Neural progenitor cell (in vitro differentiated cells): ENCODE data around the gene LINC01488. TPM values are rescaled to one million over a fixed set of nuclear protein-coding genes. Genes with fewer than 3 reads are reported as not detected.

ENCODE experiments used
- DNase-seq: peaks from one replicate; pipeline ENCODE4 v3.0.0-alpha.2; 2016; ENCODE audit warnings: low spot score
- H2AFZ ChIP-seq: fragments of 200-600 bp; sonication (generic); replicated peaks from 2 replicates; pipeline ENCODE4 v1.6.1; 2016; ENCODE audit warnings: antibody characterized with exemption
- H3F3A ChIP-seq: fragments of 200-600 bp; sonication (generic); 2 replicates; pipeline ENCODE4 v1.6.1; 2016; ENCODE audit warnings: antibody characterized with exemption, low read depth
- H3K27ac ChIP-seq: fragments of 200-600 bp; sonication (generic); 2 replicates; pipeline ENCODE4 v1.5.1; 2016; ENCODE audit warnings: mild to moderate bottlenecking
- H3K27me3 ChIP-seq: fragments of 200-600 bp; sonication (generic); 2 replicates; pipeline ENCODE4 v1.6.1; 2016; ENCODE audit warnings: mild to moderate bottlenecking, moderate library complexity
- H3K36me3 ChIP-seq: fragments of 200-600 bp; sonication (generic); 2 replicates; pipeline ENCODE4 v1.5.1; 2016
- H3K4me1 ChIP-seq: fragments of 200-600 bp; sonication (generic); 2 replicates; pipeline ENCODE4 v1.6.1; 2016; ENCODE audit warnings: mixed run types
- H3K4me2 ChIP-seq: fragments of 200-600 bp; sonication (generic); 2 replicates; pipeline ENCODE4 v1.6.1; 2016
- H3K4me3 ChIP-seq: fragments of 200-600 bp; sonication (generic); 2 replicates; pipeline ENCODE4 v1.5.1; 2016
- H3K79me2 ChIP-seq: fragments of 200-600 bp; sonication (generic); 2 replicates; pipeline ENCODE4 v1.6.1; 2016; ENCODE audit warnings: low read depth
- H3K9ac ChIP-seq: fragments of 200-600 bp; sonication (generic); 2 replicates; pipeline ENCODE4 v1.6.1; 2016
- H3K9me3 ChIP-seq: fragments of 200-600 bp; sonication (generic); 2 replicates; pipeline ENCODE4 v1.5.1; 2016; ENCODE audit warnings: low read depth
- H4K20me1 ChIP-seq: fragments of 200-600 bp; sonication (generic); 2 replicates; pipeline ENCODE4 v1.6.1; 2016; ENCODE audit warnings: low read depth
- H3K27ac Mint-ChIP-seq: 3 replicates; pipeline ENCODE4 v1.8.0; 2021; ENCODE audit warnings: mixed read lengths
- H3K27me3 Mint-ChIP-seq: 2 replicates; pipeline ENCODE4 v1.8.0; 2022; ENCODE audit warnings: low read depth, mild to moderate bottlenecking, inconsistent platforms, moderate library complexity, mixed read lengths; ENCODE audit not compliant: insufficient read depth
- H3K36me3 Mint-ChIP-seq: 3 replicates; pipeline ENCODE4 v1.8.0; 2021; ENCODE audit warnings: mixed read lengths
- H3K4me1 Mint-ChIP-seq: 3 replicates; pipeline ENCODE4 v1.8.0; 2021; ENCODE audit warnings: mixed read lengths
- H3K4me3 Mint-ChIP-seq: 3 replicates; pipeline ENCODE4 v1.8.0; 2021; ENCODE audit warnings: mild to moderate bottlenecking, moderate library complexity, mixed read lengths
- H3K9me3 Mint-ChIP-seq: 3 replicates; pipeline ENCODE4 v1.8.0; 2020; ENCODE audit warnings: mixed read lengths
- EZH2 ChIP-seq: fragments of 200-600 bp; sonication (generic); IDR thresholded peaks from 2 replicates; pipeline ENCODE4 v1.6.1; 2017; ENCODE audit warnings: antibody characterized with exemption, mild to moderate bottlenecking, moderate library complexity
- EZH2phosphoT487 ChIP-seq: fragments of 200-600 bp; sonication (generic); IDR thresholded peaks from 2 replicates; pipeline ENCODE4 v1.6.1; 2017; ENCODE audit warnings: antibody characterized with exemption
- total RNA-seq: library from RNA; depleted of rRNA; stranded (reverse); fragments of >200 nt; gene quantifications from 2 replicates; pipeline ENCODE4 v1.2.3, GENCODE V29; 2015; ENCODE audit warnings: low replicate concordance
- TF ChIP-seq, protein P1 (sequence below): fragments of 200-600 bp; sonication (generic); IDR thresholded peaks from 2 replicates; pipeline ENCODE4 v1.5.1; 2017; ENCODE audit warnings: antibody characterized with exemption, mild to moderate bottlenecking

The LINC01488 gene
- total RNA-seq, 1 donor from 2014 or later, result 0.09 TPM

DNA sequence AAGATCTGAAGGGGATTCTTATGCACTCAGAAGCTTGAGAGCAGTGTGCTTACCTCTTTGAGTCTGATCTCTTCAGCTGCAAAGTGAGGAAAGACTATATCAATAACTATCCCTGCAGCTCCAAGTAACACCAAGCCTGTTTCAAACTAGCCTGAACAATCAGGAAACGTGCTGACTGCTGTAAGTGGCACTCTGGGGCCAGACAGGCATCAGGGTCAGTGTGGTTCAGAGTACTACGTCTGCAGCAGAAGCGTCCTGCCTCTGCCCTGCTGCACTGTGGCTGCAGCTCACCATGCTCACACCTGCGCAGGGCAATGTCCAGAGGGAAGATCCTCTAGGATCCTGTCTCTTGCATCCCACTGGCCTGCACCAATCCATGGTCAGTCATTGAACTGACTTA lies 25.5 kb upstream of the LINC01488 start:
- Mint-ChIP-seq H3K27me3 (peaks cover 6% of the 10 kb centered on the region), H3K4me3 (no peak overlapping the region), H3K36me3 (no peaks in the 10 kb centered on the region), H3K27ac (no peak overlapping the region), H3K4me1 (peaks cover 4% of the 10 kb centered on the region), H3K9me3 (peaks cover 13% of the 10 kb centered on the region)
- no peak for DNase-seq
- no peaks in the 10 kb centered on the region for H3F3A ChIP-seq
- no peaks in the 10 kb centered on the region for H4K20me1 ChIP-seq
- no peak overlapping the region for H3K4me2 ChIP-seq
- H3K9me3 ChIP-seq, result no peaks in the 10 kb centered on the region
- H3K79me2 ChIP-seq, result no peaks in the 10 kb centered on the region
- TF ChIP-seq EZH2phosphoT487 (no peak), EZH2 (no peak)
- TF ChIP-seq, protein P1, sequence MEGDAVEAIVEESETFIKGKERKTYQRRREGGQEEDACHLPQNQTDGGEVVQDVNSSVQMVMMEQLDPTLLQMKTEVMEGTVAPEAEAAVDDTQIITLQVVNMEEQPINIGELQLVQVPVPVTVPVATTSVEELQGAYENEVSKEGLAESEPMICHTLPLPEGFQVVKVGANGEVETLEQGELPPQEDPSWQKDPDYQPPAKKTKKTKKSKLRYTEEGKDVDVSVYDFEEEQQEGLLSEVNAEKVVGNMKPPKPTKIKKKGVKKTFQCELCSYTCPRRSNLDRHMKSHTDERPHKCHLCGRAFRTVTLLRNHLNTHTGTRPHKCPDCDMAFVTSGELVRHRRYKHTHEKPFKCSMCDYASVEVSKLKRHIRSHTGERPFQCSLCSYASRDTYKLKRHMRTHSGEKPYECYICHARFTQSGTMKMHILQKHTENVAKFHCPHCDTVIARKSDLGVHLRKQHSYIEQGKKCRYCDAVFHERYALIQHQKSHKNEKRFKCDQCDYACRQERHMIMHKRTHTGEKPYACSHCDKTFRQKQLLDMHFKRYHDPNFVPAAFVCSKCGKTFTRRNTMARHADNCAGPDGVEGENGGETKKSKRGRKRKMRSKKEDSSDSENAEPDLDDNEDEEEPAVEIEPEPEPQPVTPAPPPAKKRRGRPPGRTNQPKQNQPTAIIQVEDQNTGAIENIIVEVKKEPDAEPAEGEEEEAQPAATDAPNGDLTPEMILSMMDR, result no peak
- no peaks in the 10 kb centered on the region for H3K36me3 ChIP-seq
- H3K27me3 ChIP-seq, result no peaks in the 10 kb centered on the region
- H3K9ac ChIP-seq, result no peak overlapping the region
- H2AFZ ChIP-seq, result no peak overlapping the region
- H3K4me3 ChIP-seq, result no peak overlapping the region
- H3K27ac ChIP-seq, result no peak overlapping the region
- no peaks in the 10 kb centered on the region for H3K4me1 ChIP-seq

DNA sequence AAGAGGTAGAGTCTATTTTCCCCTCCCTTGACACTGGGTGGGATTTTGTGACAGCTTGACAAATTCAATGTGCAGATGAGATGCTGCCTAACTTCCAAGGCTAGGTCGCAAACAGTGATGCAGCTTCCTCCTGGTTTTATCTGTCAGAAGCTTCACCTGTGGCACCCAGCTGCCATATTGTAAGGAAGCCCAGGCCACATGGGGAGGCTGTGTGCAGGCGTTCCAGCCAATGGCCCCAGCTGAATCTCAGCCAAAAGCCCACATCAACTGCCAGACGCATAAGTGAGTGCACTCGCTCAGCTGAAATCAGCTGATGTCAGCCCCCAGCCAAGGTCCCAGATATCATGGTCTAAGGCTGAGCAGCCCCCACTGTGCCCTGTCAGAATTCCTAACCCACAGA lies 24.8 kb upstream of the LINC01488 start:
- no peak for TF ChIP-seq EZH2phosphoT487
- TF ChIP-seq, protein P1, result no peak
- TF ChIP-seq EZH2, result no peak
- Histone ChIP-seq H3K9ac (no peak overlapping the region), H3F3A (no peaks in the 10 kb centered on the region), H3K4me2 (no peak overlapping the region), H2AFZ (no peak overlapping the region), H3K9me3 (no peaks in the 10 kb centered on the region), H3K36me3 (no peaks in the 10 kb centered on the region), H3K79me2 (no peaks in the 10 kb centered on the region), H3K4me1 (no peaks in the 10 kb centered on the region), H4K20me1 (no peaks in the 10 kb centered on the region), H3K27me3 (no peaks in the 10 kb centered on the region), H3K4me3 (no peak overlapping the region), H3K27ac (no peak overlapping the region)
- no peaks in the 10 kb centered on the region for H3K36me3 Mint-ChIP-seq
- H3K4me3 Mint-ChIP-seq, result no peak overlapping the region
- H3K27ac Mint-ChIP-seq, result no peak overlapping the region
- peaks cover 14% of the 10 kb centered on the region for H3K9me3 Mint-ChIP-seq
- H3K27me3 Mint-ChIP-seq, result peaks cover 3% of the 10 kb centered on the region
- no peak for DNase-seq
- peaks cover 4% of the 10 kb centered on the region for H3K4me1 Mint-ChIP-seq

DNA sequence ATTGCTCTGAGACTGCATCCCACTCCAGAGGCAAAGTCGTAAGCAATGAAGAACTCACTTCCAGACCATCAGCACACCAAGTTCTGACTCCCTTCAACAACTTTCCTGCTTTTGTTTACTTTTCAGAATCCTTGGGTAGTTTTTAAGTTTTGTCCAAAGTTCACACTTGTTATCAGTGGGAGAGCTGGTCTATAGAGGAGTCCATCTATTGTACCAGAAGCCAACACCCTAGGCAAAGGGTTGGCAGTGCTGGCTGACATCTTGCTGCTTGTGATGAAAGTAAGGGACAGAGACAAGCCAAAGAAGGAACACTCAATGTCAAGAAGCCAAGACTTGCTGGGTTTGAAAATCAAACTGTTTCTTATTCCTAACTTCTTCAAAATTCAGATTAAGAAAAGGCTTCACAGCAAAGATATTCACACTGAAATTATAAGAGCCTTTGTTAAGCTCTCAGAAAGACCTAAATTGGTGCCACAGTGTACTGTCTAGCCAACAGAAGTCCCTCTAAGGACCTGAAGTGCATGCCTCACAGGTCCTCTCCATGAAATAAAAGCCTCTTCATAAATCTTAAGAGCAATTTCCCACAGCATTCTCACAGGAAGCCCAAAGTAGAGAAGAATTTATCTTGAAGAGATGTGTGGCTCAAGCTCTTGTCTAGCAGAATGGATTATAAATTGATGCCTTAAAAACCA lies 21.5 kb upstream of the LINC01488 start:
- Histone ChIP-seq H3K9ac (no peak overlapping the region), H3K4me3 (no peak overlapping the region), H4K20me1 (no peaks in the 10 kb centered on the region), H3K9me3 (no peaks in the 10 kb centered on the region), H3K36me3 (no peaks in the 10 kb centered on the region), H3K79me2 (no peaks in the 10 kb centered on the region), H2AFZ (no peak overlapping the region), H3K27me3 (no peaks in the 10 kb centered on the region), H3K27ac (no peak overlapping the region), H3K4me2 (no peak overlapping the region), H3K4me1 (peaks cover 8% of the 10 kb centered on the region), H3F3A (no peaks in the 10 kb centered on the region)
- Mint-ChIP-seq H3K4me3 (no peak overlapping the region), H3K36me3 (no peaks in the 10 kb centered on the region), H3K27ac (no peak overlapping the region), H3K4me1 (peaks cover 24% of the 10 kb centered on the region), H3K9me3 (peaks cover 14% of the 10 kb centered on the region), H3K27me3 (peaks cover 7% of the 10 kb centered on the region)
- no peak for DNase-seq
- TF ChIP-seq, protein P1, result no peak
- TF ChIP-seq EZH2phosphoT487, result no peak
- TF ChIP-seq EZH2, result no peak
